Body of pancreas (tissue), 4 donors: ENCODE measurements around the gene TOR1B.

Experiments
- POLR2A ChIP-seq, 3 donors: fragments of 450-650 bp; IDR thresholded peaks; one replicate each; pipeline ENCODE4 v1.6.1; 2016; ENCODE audit warnings: antibody characterized with exemption in 3 of 3, mild to moderate bottlenecking in 2 of 3
- TF ChIP-seq, protein P1 (sequence below), 7 experiments: fragments of 450-650 bp in 4 of 7; fragments of 200-600 bp in 3 of 7; sonication (generic) in 3 of 7; IDR thresholded peaks; one replicate each; pipeline ENCODE4 v1.5.1; 2016 to 2019; ENCODE audit warnings: antibody characterized with exemption in 7 of 7

DNA sequence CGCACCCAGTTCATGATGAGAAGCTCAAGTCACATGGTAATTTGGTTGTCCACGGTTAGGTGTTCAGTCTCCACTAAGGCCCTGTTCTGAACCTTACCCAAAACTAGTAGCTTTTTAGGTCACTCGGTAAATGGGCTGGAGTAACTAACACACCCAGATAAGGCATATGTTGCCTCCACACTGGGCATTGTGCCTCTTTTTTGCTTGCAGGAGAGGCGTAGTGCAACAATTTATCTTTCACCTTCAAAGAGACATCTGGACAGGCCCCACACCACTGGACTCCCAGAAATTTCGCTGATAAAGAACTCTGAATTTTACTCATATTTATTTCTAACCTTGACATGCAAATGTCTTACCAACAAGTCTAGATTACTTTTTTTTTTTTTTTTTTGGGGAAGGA is 33.3 kb upstream of the TOR1B start:
- TF ChIP-seq, protein P1, sequence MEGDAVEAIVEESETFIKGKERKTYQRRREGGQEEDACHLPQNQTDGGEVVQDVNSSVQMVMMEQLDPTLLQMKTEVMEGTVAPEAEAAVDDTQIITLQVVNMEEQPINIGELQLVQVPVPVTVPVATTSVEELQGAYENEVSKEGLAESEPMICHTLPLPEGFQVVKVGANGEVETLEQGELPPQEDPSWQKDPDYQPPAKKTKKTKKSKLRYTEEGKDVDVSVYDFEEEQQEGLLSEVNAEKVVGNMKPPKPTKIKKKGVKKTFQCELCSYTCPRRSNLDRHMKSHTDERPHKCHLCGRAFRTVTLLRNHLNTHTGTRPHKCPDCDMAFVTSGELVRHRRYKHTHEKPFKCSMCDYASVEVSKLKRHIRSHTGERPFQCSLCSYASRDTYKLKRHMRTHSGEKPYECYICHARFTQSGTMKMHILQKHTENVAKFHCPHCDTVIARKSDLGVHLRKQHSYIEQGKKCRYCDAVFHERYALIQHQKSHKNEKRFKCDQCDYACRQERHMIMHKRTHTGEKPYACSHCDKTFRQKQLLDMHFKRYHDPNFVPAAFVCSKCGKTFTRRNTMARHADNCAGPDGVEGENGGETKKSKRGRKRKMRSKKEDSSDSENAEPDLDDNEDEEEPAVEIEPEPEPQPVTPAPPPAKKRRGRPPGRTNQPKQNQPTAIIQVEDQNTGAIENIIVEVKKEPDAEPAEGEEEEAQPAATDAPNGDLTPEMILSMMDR (IDR thresholded peaks at IDR 0.05), result no peak
- TF ChIP-seq POLR2A (IDR thresholded peaks at IDR 0.05), result no peak
